ENCODE data around the gene ASB2. TPM values are rescaled to one million over a fixed set of nuclear protein-coding genes. Genes with fewer than 3 reads are reported as not detected.
A peak's percentile ranks its signal among the peaks of the same experiment; 100 is the strongest.

ASB2 gene
- total and polyA plus RNA-seq, 10 donors: 6.6 to 18.0 (median 11.3) TPM

DNA sequence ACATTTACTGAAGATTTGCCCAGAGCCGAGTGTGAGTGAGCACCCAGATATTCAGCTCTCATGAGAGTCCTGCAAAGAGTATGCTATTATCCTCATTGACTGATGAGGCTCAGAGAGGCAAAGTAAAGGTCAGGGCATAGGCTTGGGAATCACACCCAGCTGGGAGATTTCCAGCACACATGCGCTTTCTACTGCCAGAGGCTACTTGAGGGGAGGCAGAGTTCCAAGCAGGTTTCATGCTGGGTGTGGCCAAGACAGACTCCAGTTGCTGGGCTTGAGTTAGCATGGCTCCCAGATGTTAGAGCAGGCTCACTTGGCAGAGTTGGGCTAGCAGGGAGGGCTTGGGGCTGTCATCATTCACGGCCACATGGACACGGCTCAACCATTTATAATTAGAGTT lies 63.6 kb downstream of the ASB2 start:
- 78 to 93% (median 86%) methylated on average over 4 of the region's 4 CpGs for WGBS, 5 donors
- H3K4me1 ChIP-seq: no peaks in the 10 kb centered on the region

DNA sequence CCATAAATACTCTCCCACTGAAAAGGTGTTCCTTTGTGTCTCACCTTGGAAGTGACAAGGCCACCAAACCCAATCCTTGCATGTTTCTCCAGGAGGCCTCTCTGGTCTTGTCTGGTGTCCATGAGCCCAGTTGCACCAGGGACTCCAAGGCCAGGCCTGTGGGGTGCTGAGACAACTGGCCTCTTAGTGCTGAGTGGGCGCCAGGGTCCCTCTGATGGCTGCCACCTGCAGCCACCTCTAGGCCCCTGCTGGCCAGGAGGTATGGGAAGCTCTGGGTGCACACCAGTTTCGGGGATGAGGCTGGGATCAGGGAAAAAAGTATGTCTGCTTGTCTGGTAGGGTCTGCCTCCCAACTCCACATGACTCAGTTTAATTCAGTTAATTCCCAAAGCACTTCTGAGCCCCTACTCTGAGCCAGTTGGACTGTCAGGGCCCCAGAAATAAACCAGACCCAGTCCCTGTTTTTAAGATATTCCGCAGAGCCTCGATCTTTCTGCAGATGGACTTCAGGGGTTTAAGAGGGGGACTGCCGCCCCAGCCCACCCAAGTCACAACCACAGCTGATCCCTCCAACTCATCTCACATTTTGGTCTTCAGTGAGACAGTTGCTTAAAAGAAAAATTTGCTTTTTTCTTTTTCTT lies 64.3 kb downstream of the ASB2 start:
- TF ChIP-seq POLR2AphosphoS5 (IDR thresholded peaks at IDR 0.05) (no peak), POLR2A (IDR thresholded peaks at IDR 0.05) (no peak)
- TF ChIP-seq, protein P1, sequence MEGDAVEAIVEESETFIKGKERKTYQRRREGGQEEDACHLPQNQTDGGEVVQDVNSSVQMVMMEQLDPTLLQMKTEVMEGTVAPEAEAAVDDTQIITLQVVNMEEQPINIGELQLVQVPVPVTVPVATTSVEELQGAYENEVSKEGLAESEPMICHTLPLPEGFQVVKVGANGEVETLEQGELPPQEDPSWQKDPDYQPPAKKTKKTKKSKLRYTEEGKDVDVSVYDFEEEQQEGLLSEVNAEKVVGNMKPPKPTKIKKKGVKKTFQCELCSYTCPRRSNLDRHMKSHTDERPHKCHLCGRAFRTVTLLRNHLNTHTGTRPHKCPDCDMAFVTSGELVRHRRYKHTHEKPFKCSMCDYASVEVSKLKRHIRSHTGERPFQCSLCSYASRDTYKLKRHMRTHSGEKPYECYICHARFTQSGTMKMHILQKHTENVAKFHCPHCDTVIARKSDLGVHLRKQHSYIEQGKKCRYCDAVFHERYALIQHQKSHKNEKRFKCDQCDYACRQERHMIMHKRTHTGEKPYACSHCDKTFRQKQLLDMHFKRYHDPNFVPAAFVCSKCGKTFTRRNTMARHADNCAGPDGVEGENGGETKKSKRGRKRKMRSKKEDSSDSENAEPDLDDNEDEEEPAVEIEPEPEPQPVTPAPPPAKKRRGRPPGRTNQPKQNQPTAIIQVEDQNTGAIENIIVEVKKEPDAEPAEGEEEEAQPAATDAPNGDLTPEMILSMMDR (IDR thresholded peaks at IDR 0.05 in 8 of 11, conservative IDR thresholded peaks at IDR 0.05 in 3 of 11): no peak
- Histone ChIP-seq H3K27ac (no peak overlapping the region), H3K4me1 (no peaks in the 10 kb centered on the region), H3K36me3 (no peaks in the 10 kb centered on the region), H3K9me3 (peaks cover 0 to 11% (median 2%) of the 10 kb centered on the region in 8 donors), H3K4me3 (no peak overlapping the region), H3K27me3 (replicated peaks in 1 of 7) (peaks cover 0 to 18% (median 0%) of the 10 kb centered on the region in 7 donors)
- DNase-seq: peak; percentile 53
- WGBS, 5 donors: 79 to 88% (median 84%) methylated on average over 5 of the region's 5 CpGs
- intact Hi-C loops (cut with DNase I; ENCODE audit: low total_unique reads): no loop called here

More for the DNA sequence above, 63.6 kb downstream of the ASB2 start:
- TF ChIP-seq, protein P1 (IDR thresholded peaks at IDR 0.05 in 8 of 11, conservative IDR thresholded peaks at IDR 0.05 in 3 of 11): no peak
- no peak for TF ChIP-seq POLR2AphosphoS5 (IDR thresholded peaks at IDR 0.05)
- TF ChIP-seq POLR2A (IDR thresholded peaks at IDR 0.05): no peak
- intact Hi-C loops (cut with DNase I; ENCODE audit: low total_unique reads): no loop called here
- peaks cover 0 to 25% (median 0%) of the 10 kb centered on the region in 7 donors for H3K27me3 ChIP-seq (replicated peaks in 1 of 7)
- peaks cover 0 to 11% (median 2%) of the 10 kb centered on the region in 8 donors for H3K9me3 ChIP-seq
- no peak for DNase-seq
- no peak overlapping the region for H3K4me3 ChIP-seq
- H3K36me3 ChIP-seq: no peaks in the 10 kb centered on the region
- H3K27ac ChIP-seq: no peak overlapping the region

DNA sequence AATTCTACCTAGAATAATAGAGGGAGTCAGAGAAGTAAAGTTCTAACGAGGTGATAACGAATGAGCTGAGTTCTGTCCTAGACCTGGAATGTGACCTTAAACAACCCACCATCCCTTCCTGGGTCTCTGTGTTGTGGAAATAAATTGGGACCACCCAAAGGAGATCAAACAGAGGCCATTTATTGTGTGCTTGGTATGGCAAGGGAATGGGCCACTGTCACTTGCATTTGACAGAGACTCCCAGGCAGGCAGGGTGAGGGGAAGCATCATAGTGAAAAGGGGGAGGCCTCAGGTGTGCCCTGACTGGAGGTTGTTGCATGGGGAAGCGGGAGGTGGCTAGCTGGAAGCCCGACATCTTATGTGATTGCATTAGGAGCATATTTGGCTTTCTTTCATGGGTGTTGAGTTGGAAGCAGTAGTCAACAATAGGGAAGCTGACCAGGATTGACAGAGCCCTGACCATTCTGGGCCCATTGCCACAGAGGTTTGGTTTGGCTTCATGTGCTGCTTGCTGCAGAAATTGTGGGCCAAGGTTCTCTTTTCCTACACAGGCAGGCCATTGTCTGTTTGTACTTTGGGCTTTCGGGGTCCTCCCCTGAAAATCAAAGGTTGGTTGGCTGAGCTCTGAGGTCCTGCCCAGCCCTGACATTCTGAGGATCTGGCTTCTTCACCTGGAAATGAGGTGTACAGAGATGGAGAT lies 66.8 kb downstream of the ASB2 start:
- no peak for DNase-seq
- intact Hi-C loops (cut with DNase I; ENCODE audit: low total_unique reads): no loop called here
- 87 to 94% (median 89%) methylated on average over 5 of the region's 5 CpGs for WGBS, 5 donors
- Histone ChIP-seq H3K27me3 (replicated peaks in 1 of 7) (peaks cover 0 to 24% (median 0%) of the 10 kb centered on the region in 7 donors), H3K36me3 (no peaks in the 10 kb centered on the region), H3K4me3 (no peak overlapping the region), H3K9me3 (peaks cover 0 to 7% (median 2%) of the 10 kb centered on the region in 8 donors), H3K4me1 (no peaks in the 10 kb centered on the region), H3K27ac (no peak overlapping the region)
- TF ChIP-seq POLR2AphosphoS5 (IDR thresholded peaks at IDR 0.05) (no peak), POLR2A (IDR thresholded peaks at IDR 0.05) (no peak)
- TF ChIP-seq, protein P1 (IDR thresholded peaks at IDR 0.05 in 8 of 11, conservative IDR thresholded peaks at IDR 0.05 in 3 of 11): no peak
